H7 (cell line): ENCODE results near the gene DIP2C. TPM values are rescaled to one million over a fixed set of nuclear protein-coding genes. Genes with fewer than 3 reads are reported as not detected.
"Not testable (repeated sequence)": the region's sequence is repeated elsewhere in the genome, so short reads cannot be mapped to it uniquely, and the experiment has no call there.

Experiments used
- DNase-seq: peaks from one replicate; pipeline ENCODE4 v3.0.0; 2012
- H3K27me3 ChIP-seq: 2 replicates; pipeline ENCODE4 v1.6.0; 2011; ENCODE audit warnings: mild to moderate bottlenecking, low read length; ENCODE audit not compliant: control insufficient read depth, insufficient read depth
- H3K36me3 ChIP-seq: replicated peaks from 2 replicates; pipeline ENCODE4 v1.5.1; 2011; ENCODE audit warnings: low read length; ENCODE audit not compliant: control insufficient read depth, insufficient read depth
- H3K4me3 ChIP-seq: 2 replicates; pipeline ENCODE4 v1.5.1; 2011; ENCODE audit warnings: low read depth, mild to moderate bottlenecking, control low read depth, low read length, moderate library complexity; ENCODE audit not compliant: insufficient read depth
- total RNA-seq: library from RNA; depleted of rRNA; stranded (reverse); fragments of >200 nt; shearing (Covaris generic); gene quantifications from 2 replicates; pipeline ENCODE4 v1.2.3, GENCODE V29; 2014

Gene DIP2C
- total RNA-seq, 1 experiment from 2014 or later: 4.8 TPM

DNA sequence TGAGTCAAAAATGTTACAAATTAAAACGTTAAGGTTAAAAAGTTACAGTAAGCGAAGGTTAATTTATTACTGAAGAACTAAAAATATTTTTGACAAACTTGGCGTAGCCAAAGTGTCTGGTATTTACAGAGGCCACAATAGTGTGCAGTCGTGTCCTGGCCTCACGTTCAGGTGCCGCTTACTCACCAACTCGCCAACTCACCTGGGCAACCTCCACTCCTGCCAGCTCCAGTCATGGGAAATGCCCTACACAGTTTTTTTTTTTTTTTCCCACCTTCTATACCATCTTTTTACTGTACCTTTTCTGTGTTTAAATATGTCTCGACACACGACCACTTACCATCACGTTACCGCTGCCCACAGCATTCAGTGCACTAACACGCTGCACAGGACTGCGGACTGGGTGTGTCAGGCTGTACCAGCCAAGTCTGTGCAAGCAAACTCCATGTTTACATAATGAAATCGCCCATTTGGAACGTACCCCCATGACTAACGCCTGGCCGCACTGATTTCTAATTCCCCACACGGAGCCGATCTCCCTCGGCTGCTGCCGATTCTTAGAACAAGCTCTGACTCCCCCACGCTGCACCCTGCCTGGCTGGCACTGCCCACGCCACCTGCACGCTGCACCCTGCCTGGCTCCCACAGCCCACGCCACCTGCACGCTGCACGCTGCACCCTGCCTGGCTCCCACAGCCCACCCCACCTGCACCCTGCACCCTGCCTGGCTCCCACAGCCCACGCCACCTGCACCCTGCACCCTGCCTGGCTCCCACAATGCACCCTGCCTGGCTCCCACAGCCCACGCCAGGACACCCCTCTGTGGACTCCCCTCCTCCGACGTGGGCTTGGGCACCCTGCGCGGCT, 351.1 kb downstream of the DIP2C start:
- DNase-seq: no peak
- H3K4me3 ChIP-seq: no peak overlapping the region
- H3K27me3 ChIP-seq: no peaks in the 10 kb centered on the region

DNA sequence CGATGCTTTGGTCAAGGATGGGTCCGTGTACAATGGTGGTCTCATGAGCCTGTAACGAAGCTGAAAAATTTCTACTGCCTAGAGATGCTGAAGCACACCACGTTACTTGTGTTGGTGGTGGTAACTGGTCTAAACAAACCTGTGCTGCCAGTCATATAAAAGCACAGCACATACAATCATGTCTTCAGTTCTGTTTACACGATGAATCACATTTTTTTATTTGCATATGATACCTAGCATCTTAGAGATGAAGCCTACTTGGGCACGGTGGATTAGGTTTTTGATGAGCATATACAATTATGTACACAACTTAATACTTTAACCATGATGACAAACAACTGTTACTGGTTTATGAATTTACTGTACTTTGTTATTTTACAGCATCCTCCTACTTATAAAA, 353.2 kb downstream of the DIP2C start:
- no peak overlapping the region for H3K4me3 ChIP-seq
- no peaks in the 10 kb centered on the region for H3K27me3 ChIP-seq
- no peak for DNase-seq
- H3K36me3 ChIP-seq: peaks cover 4% of the 10 kb centered on the region

More for the DNA sequence above, 351.1 kb downstream of the DIP2C start:
- H3K36me3 ChIP-seq: peaks cover 4% of the 10 kb centered on the region

DNA sequence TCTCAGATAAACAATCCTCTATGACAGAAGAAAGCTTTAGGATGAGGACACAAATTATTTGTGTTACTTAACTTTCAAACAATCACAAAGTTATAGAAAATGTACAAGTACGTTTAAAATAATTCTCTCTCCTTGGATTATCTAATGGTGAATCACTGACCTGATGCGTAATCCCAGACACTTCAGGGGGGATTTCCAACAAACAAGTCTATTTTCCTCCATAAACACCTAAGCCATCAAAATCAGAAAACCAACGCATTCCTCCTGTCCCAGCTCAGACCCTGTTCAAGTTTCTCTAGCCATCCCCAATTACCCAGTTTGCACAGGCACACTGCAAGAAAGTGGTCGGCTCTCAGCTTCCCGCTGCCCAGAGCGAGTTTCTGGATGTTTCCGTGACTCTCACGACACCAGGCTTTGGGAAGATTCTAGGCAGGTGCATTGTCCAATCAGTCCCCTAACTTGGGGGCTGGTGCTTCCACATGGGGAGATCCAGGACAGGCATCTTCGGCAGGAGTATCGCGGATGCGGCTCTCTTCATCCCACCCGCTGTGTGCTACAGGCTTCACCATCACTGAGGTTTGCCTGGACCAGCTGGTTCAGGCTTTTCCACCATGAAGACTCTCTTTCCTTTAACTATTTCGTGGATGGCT, 354.2 kb downstream of the DIP2C start:
- no peaks in the 10 kb centered on the region for H3K27me3 ChIP-seq
- DNase-seq: peak; percentile 30
- peaks cover 4% of the 10 kb centered on the region for H3K36me3 ChIP-seq
- H3K4me3 ChIP-seq: no peak overlapping the region

DNA sequence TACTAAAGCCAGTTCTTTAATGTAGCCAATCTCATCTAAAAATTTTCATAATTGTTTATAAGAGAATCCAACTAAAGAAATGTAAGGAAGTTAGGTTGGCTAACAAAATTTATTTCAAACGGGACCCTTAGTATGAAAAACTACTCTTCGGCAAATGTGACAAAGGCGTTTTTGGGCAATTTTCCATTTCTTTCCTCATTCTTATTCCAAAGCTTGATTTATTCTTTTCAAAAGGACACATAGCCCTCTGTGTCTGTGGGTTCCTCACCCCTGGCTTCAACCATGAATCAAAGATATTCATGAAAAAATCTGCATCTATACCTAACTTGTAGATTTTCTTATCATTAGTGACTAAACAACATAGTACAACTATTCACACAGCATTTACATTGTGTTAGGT, 358.3 kb downstream of the DIP2C start:
- no peak overlapping the region for H3K4me3 ChIP-seq
- no peaks in the 10 kb centered on the region for H3K27me3 ChIP-seq
- no peaks in the 10 kb centered on the region; the same call in 1 of the 2 replicates for H3K36me3 ChIP-seq
- no peak for DNase-seq

DNA sequence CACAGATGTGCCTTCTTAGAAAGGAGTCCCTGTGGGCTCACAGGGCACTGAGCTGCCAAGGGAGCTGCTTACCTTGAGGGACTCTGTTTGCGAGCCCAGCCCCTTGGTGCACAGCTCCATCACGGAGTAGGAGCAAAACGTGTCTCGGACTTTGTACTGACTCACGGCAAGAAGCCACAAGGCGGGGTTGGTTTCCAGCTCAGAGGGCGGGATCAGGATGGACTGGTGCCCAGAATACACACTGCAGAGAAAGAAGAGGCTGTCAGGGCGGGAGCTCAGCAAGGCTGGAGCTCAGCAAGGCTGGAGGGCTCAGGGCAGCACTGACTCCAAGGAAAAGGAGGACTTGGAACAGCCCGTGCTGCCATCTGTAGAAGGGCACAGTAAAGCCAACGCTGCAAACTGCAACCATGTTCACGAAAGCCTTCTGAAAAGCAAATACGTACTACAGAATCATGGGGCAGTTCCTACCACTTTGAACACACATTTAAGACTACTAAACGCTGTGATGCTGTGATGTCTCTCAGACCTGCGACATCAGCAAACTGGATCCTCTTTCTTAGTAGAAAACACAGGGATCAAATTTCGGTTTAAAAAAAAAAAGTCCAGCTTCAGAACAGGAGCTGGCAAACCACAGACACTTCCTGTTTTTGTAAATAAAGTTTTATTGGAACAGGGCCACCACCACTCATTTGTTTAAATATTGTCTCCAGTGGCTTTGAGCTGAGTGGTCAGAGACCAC, 359.9 kb downstream of the DIP2C start:
- Histone ChIP-seq H3K36me3 (no peaks in the 10 kb centered on the region; the same call in 1 of the 2 replicates), H3K27me3 (no peaks in the 10 kb centered on the region), H3K4me3 (no peak overlapping the region)
- DNase-seq: peak; percentile 51

DNA sequence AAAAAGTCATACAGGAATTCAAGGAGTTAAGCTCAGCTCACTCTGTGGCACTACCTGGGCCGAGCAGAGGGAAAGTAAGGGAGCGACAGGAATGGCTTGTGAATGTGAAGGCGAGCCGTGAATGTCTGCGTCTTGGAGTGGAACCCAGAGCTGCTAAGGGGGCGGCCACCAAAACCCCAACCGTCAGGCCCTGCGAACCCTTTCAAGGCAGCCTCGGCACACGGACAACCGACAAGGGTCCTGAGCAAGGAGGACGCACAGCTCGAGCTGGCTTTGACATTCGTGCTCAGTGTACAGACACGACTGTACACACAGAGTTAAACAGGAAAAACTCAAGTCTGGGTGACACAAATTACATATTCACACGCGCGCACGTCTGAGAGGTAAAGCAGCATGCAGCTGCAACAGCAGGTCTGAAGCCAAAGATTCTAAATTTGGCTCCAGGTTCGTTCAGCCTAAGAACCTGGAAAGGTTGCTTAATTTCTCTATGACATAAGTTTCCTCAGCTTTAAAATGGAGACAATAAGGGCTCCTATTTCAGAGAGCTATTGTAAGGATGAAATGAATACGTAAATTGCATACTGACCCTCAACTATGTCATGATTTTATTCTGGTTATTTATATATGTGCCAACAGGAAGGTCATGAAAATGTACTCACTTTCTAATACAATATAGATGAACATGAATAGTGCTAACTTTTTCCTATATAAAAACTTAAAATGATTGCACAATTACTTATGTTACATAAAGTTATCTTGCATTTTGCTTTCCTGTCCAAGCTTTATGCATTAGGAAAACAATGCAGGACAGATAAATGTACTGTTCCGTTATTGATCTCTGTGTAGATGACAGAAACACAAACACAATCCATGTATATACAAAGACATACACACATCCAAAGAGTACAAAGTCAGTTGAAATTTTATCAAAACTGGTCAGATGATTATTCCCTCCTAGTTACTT, 361.3 kb downstream of the DIP2C start:
- Histone ChIP-seq H3K36me3 (no peaks in the 10 kb centered on the region; the same call in 1 of the 2 replicates), H3K27me3 (no peaks in the 10 kb centered on the region), H3K4me3 (no peak overlapping the region)
- DNase-seq: no peak

DNA sequence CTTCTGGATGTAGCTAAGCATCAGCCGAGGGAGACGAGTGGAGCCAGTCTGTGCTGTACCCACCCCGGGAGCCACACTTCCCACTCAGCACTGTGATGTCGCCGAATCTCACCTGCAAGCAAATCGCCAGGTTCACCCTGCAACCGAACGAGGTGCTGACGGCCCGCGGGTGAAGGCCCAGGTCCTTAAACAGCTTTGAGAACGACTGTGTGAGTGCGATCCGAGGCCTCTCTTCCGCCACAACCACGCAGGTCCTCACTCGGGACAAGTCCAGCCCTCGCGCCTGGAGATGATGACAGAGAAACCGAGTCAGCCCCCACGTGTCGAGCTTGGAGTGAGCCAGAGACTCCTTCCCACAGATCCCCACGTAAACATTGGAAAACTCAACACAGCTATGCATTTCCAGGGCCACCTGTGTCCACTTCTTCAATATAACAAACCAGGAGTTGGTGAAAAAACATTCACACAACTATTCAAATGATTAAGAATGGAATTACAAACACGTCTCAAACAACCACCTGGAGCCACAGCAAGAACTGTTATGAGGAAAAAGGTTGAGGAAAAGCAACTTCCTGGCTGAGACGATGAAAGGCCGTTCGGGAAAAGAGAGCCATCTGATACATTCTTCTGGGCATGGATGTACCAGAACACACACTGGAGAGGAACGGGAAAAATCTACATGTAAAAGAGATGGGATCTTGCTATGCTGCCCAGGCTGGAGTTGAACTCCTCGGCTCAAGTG, 362.4 kb downstream of the DIP2C start:
- Histone ChIP-seq H3K36me3 (no peaks in the 10 kb centered on the region; the same call in 1 of the 2 replicates), H3K27me3 (no peaks in the 10 kb centered on the region), H3K4me3 (no peak overlapping the region)
- DNase-seq: peak; percentile 15

DNA sequence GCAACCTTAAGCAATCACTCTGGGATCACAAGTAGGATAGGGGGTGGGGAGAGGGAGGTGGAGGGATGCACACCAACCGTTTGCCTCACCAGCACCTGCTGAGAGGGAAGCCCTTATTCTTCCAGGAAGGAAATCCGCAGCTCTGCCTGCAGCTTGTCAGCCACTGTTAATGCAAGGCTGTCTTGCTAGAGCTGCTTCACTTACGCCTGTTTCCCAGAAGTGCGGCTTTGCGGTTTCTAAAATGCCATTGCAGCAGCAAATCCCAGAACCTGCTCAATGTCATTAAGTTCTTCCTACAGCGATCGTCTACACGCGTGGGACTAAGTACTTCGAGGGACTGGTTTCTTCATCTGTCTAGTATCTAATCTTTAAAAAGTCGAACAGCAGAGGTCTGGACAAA, 363.1 kb downstream of the DIP2C start:
- no peaks in the 10 kb centered on the region for H3K27me3 ChIP-seq
- H3K4me3 ChIP-seq: no peak overlapping the region
- H3K36me3 ChIP-seq: no peaks in the 10 kb centered on the region; the same call in 1 of the 2 replicates
- DNase-seq: peak; percentile 50

DNA sequence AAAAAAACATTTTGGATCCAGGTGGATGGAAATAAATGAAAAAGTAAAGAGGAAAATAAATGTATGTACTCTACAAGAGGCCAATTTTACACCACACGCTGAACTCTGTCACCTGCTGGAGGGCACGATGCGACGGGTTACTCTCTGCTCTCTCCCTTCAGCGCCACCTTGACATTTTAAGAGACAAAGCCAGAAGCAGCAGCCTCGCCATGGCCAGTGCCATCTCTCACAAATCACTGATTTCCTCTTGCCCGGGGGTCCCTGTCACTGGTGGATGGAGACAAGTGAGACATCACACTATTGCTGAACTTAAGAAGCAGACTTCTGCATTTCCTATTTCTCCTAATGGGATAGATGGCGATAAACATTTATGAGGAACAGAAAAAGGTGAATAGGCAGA, 364.2 kb downstream of the DIP2C start:
- Histone ChIP-seq H3K4me3 (no peak overlapping the region), H3K27me3 (no peaks in the 10 kb centered on the region), H3K36me3 (no peaks in the 10 kb centered on the region; the same call in 1 of the 2 replicates)
- peak; percentile 19 for DNase-seq

DNA sequence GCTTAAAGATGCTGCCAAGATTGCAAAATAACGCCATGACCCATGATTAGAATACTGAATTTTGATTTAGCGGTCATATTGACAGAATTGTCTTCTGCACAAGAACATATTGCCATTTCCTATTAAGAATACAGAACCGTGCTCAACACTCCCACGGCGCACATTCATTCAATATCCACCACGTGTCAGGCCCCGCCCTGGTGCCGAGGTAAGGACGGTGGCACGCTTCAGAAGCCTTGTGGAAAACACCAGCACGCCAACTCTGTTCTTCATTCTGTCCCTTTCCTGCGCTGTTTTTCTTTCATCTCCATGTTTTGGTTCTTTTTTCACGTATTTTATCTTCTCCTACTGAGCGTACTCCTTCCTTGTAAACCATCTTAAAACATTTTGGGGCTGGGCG, 364.9 kb downstream of the DIP2C start:
- no peaks in the 10 kb centered on the region; the same call in 1 of the 2 replicates for H3K36me3 ChIP-seq
- no peaks in the 10 kb centered on the region for H3K27me3 ChIP-seq
- DNase-seq: no peak
- H3K4me3 ChIP-seq: no peak overlapping the region

DNA sequence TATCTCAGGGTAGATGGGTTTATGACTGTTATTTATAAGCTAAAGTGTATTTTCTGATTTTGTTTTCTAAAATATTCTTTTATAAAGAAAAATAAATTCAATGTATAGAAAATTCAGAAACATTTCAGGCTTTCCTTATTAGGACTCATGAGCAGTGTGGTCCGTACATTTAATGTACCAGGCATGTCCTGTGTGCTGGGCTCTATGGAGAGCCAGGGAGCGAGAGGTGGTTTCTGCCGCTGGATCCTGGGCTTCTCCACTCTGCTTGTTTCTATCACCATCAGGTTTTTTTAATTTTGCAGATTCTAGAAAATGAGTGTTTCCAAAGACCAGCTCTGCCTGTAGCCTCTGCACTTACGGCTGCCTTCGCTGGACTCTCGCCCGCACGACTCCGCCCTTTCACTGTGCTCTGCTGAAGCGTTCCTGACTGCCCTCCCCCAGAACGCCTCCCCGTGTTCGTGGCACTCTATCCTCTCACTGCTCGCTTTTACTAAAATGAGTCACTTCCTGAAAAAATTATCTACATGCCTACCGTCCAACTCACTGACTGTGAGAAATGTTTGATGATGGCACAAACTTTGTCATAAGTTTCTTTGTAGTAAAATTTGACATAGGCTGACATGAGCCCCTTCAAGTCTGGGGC, 365.7 kb downstream of the DIP2C start:
- DNase-seq: peak; percentile 13
- Histone ChIP-seq H3K27me3 (no peaks in the 10 kb centered on the region), H3K36me3 (no peaks in the 10 kb centered on the region; the same call in 1 of the 2 replicates), H3K4me3 (no peak overlapping the region)

DNA sequence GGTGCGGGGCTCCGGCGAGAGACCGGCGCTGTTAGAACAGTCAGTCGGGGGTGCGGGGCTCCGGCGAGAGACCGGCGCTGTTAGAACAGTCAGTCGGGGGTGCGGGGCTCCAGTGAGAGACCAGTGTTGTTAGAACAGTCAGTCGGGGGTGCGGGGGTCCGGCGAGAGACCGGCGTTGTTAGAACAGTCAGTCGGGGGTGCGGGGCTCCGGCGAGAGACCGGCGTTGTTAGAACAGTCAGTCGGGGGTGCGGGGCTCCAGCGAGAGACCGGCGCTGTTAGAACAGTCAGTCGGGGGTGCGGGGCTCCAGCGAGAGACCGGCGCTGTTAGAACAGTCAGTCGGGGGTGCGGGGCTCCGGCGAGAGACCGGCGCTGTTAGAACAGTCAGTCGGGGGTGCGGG, 366.4 kb downstream of the DIP2C start:
- not testable (repeated sequence) for H3K36me3 ChIP-seq, H3K27me3 ChIP-seq, H3K4me3 ChIP-seq, DNase-seq

DNA sequence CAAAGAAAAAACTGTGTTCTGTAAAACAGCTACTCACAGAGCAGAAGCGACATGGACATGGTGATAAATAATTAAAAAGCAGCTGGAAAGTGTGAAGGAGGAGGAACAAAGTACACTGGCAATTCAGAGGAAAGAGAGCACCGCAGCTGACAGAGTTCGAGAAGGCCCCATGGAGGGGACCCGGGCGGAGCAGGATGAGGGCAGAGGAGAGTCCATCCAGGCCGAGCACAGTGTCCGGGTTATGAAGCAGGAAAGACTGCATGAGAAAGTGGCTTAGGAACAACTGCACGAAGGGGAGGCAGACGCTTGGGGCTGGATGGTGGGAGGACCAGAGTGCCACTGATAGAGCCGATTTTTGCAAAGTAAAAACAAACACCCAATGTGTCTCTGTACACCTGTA, 368.7 kb downstream of the DIP2C start:
- DNase-seq: no peak
- Histone ChIP-seq H3K27me3 (no peaks in the 10 kb centered on the region), H3K4me3 (no peak overlapping the region), H3K36me3 (no peaks in the 10 kb centered on the region; the same call in 1 of the 2 replicates)
